HUES48 (cell line): ENCODE measurements around the gene EPC2.
"Not testable (repeated sequence)": the region's sequence is repeated elsewhere in the genome, so short reads cannot be mapped to it uniquely, and the experiment has no call there.

Experiments
- H3K27ac ChIP-seq: one replicate; pipeline ENCODE4 v1.7.0; 2013; ENCODE audit warnings: low read depth, low read length, inconsistent platforms
- H3K27me3 ChIP-seq: 2 replicates; pipeline ENCODE4 v1.6.1; 2013; ENCODE audit warnings: mild to moderate bottlenecking, low read length; ENCODE audit not compliant: control insufficient read depth, insufficient read depth
- H3K36me3 ChIP-seq: 2 replicates; pipeline ENCODE4 v1.6.1; 2013; ENCODE audit warnings: low read length; ENCODE audit not compliant: control insufficient read depth, insufficient read depth
- H3K4me1 ChIP-seq: 2 replicates; pipeline ENCODE4 v1.6.1; 2013; ENCODE audit warnings: mild to moderate bottlenecking, low read length; ENCODE audit not compliant: control insufficient read depth, insufficient read depth
- H3K4me3 ChIP-seq: 2 replicates; pipeline ENCODE4 v1.5.1; 2013; ENCODE audit warnings: mild to moderate bottlenecking, low read depth, low read length
- H3K9ac ChIP-seq: 2 replicates; pipeline ENCODE4 v1.6.1; 2013; ENCODE audit warnings: mild to moderate bottlenecking, low read depth, low read length, moderate library complexity
- H3K9me3 ChIP-seq: 2 replicates; pipeline ENCODE4 v1.6.1; 2013; ENCODE audit warnings: low read length; ENCODE audit not compliant: control insufficient read depth, insufficient read depth

Gene EPC2

DNA sequence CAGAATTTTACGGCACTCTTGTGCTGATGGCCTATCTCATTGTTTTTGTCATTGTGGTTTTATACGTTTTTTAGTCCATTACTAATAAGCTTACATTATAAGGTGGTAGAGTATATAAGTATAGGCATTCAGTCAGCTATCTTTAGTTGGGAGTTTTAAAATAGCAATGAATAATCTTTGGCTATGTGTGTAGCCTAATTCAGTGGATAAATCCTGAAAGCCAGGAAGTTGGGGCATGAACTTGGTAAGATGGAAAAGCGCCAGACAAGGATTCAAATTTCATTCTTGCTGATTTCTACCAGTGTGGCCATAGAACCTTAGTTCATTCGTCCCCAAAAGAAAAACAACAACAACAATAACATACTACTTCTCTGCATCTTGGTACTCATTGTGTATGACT lies 31.2 kb downstream of the EPC2 start:
- H3K4me3 ChIP-seq, result no peak overlapping the region
- peaks cover 26% of the 10 kb centered on the region for H3K4me1 ChIP-seq
- H3K27ac ChIP-seq, result no peak overlapping the region
- H3K27me3 ChIP-seq, result no peaks in the 10 kb centered on the region
- no peak overlapping the region for H3K9ac ChIP-seq
- H3K9me3 ChIP-seq, result no peaks in the 10 kb centered on the region
- H3K36me3 ChIP-seq, result no peaks in the 10 kb centered on the region

DNA sequence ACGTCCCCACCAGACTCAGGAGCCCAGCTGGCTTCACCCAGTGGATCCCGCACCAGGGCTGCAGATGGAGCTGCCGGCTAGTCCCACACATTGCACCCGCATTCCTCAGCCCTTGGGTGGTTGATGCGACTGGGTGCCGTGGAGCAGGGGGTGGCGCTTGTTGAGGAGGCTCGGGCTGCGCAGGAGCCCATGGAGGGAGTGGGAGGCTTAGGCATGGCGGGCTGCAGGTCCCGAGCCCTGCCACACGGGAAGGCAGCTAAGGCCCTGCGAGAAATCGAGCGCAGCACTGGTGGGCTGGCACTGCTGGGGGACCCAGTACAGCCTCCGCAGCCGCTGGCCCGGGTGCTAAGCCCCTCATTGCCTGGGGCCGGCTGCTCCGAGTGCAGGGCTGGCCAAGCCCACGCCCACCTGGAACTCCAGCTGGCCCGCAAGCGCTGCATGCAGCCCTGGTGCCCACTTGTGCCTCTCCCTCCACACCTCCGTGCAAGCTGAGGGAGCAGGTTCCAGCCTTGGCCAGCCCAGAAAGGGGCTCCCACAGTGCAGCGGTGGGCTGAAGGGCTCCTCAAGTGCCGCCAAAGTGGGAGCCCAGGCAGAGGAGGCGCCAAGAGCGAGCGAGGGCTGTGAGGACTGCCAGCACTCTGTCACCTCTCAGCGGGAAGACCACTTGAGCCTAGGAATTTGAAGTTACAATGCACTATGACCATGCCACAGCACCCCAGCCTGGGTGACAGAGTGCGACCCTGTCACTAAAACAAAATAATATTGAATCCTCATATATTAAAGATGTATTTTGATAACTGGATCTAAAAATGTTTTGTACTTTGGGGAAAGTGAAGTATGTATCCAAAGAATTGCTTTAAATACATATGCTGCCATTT lies 34.0 kb downstream of the EPC2 start:
- not testable (repeated sequence) for H3K27ac ChIP-seq, H3K36me3 ChIP-seq, H3K4me3 ChIP-seq, H3K27me3 ChIP-seq, H3K9ac ChIP-seq, H3K9me3 ChIP-seq
- peaks cover 26% of the 10 kb centered on the region for H3K4me1 ChIP-seq

DNA sequence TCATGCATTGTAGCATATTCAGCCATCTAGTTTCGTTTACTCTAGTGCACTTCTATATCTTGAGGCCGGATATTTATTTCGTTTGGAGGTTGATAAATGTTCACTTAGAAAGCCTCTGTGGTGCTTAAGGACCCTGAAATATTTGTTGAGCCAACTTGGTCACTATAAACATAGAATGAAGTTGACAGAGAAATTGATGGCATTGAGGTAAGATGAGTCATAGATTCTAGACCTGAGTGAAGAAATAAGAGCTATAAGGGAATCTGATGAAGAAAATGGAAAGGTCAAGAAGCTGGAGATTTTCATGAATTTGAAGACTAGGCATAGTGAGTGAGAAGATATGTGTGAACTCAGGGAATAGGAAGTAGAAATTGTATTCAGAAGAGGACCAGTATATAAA lies 35.9 kb downstream of the EPC2 start:
- Histone ChIP-seq H3K9ac (no peak overlapping the region), H3K27ac (no peak overlapping the region), H3K4me1 (peaks cover 12% of the 10 kb centered on the region), H3K27me3 (no peaks in the 10 kb centered on the region), H3K9me3 (no peaks in the 10 kb centered on the region), H3K4me3 (no peak overlapping the region), H3K36me3 (no peaks in the 10 kb centered on the region)

DNA sequence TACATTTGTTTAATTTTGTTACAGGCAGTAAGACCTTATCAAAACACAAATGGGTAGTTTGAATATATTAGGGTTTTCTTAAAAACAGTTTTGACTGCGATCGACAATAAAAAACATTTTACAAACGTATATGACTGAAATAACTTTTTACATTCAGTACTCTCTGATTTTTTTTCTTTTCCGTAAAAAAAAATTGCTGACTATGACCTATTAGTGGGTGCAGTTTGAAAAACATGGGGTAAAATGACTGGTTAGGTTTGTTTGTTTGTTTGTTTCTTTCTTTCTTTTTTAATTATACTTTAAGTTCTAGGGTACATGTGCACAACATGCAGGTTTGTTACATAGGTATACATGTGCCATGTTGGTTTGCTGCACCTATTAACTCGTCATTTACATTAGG lies 36.9 kb downstream of the EPC2 start:
- H3K4me3 ChIP-seq, result no peak overlapping the region
- H3K9me3 ChIP-seq, result no peaks in the 10 kb centered on the region
- H3K36me3 ChIP-seq, result no peaks in the 10 kb centered on the region
- H3K27me3 ChIP-seq, result no peaks in the 10 kb centered on the region
- H3K4me1 ChIP-seq, result peaks cover 3% of the 10 kb centered on the region; the same call in 1 of the 2 replicates
- no peak overlapping the region for H3K27ac ChIP-seq
- H3K9ac ChIP-seq, result no peak overlapping the region

DNA sequence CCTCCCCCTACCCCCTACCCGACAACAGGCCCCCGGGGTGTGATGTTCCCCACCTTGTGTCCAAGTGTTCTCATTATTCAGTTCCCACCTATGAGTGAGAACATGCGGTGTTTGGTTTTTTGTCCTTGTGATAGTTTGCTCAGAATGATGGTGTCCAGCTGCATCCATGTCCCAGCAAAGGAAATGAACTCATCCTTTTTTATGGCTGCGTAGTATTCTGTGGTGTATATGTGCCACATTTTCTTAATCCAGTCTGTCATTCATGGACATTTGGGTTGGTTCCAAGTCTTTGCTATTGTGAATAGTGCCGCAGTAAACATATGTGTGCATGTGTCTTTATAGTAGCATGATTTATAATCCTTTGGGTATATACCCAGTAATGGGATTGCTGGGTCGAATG lies 37.3 kb downstream of the EPC2 start:
- H3K4me3 ChIP-seq, H3K27me3 ChIP-seq, H3K27ac ChIP-seq, H3K9ac ChIP-seq, H3K9me3 ChIP-seq, H3K4me1 ChIP-seq, H3K36me3 ChIP-seq: not testable (repeated sequence)

DNA sequence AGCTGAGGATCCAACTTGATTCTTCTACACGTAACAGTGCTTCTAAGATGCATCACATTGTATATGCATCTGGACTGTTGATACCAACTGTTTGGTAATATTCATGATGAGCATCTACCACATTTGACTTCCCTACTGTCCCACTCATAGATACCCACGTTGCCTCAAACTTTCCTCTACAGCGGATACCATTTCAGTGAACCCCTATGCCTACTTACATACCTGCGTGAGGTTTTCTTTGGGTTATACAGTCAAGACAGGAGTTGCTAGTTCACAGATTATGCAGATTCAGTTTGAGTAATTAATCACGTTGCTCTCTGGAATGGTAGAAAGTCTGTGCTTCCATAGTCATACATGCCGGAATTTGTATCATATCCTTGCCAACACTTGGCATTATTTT lies 40.0 kb downstream of the EPC2 start:
- Histone ChIP-seq H3K4me1 (peaks cover 3% of the 10 kb centered on the region; the same call in 1 of the 2 replicates), H3K9me3 (no peaks in the 10 kb centered on the region)

DNA sequence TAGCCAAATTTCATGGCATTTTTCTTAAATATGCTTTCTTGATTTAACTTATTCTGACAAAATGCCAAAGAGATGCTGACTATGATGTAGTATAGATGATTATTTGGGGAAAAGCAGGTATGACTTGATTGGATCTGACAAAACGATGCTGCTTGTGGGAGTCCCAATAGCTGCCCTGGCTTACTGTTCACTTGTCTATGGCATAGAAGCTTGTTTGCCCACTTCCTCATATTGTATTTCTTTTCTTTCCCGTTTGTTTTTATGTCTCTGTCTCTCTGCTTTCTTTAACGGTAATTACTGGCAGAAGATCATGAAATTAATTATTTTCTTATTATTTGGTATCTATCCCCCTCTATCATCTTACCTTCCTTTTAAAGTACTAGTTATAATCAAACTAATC lies 43.0 kb downstream of the EPC2 start:
- no peak overlapping the region for H3K9ac ChIP-seq
- H3K27me3 ChIP-seq, result no peaks in the 10 kb centered on the region
- no peak overlapping the region for H3K27ac ChIP-seq
- peaks cover 15% of the 10 kb centered on the region for H3K36me3 ChIP-seq
- H3K4me3 ChIP-seq, result no peak overlapping the region
- no peaks in the 10 kb centered on the region for H3K9me3 ChIP-seq
- peaks cover 3% of the 10 kb centered on the region; the same call in 1 of the 2 replicates for H3K4me1 ChIP-seq

More for the DNA sequence above, 40.0 kb downstream of the EPC2 start:
- Histone ChIP-seq H3K36me3 (no peaks in the 10 kb centered on the region), H3K27me3 (no peaks in the 10 kb centered on the region), H3K9ac (no peak overlapping the region), H3K4me3 (no peak overlapping the region), H3K27ac (no peak overlapping the region)

DNA sequence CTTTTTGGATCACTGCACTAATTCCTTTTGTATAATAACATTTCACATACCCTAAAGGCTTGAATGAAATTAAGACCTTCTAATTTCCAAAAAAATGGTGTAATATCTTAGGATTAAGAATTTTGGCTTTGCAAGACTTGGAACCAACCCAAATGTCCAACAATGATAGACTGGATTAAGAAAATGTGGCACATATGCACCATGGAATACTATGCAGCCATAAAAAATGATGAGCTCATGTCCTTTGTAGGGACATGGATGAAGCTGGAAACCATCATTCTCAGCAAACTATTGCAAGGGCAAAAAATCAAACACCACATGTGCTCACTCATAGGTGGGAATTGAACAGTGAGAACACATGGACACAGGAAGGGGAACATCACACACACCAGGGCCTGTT lies 43.5 kb downstream of the EPC2 start:
- H3K4me3 ChIP-seq, H3K27me3 ChIP-seq, H3K9ac ChIP-seq, H3K9me3 ChIP-seq, H3K27ac ChIP-seq, H3K4me1 ChIP-seq: not testable (repeated sequence)
- peaks cover 15% of the 10 kb centered on the region for H3K36me3 ChIP-seq

DNA sequence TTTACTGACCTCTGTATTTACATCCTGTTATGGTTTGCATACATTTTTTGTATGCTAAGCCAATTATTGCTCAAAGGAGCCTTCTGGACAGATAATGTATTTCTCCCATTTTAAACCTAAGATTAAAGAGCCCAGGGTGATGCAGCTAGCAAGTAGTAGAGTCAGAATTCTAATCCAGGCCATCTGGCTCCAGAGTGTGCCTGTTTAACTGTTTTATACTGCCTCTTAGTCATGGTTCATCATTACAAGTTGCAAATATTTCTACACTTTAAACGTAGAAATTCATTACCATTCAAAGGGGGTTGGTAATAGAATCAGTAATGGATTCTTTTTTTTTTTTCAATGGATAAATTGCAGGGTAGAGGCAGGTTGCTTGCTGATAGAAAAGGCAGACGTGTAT lies 52.4 kb downstream of the EPC2 start:
- no peak overlapping the region for H3K27ac ChIP-seq
- H3K36me3 ChIP-seq, result peaks cover 15% of the 10 kb centered on the region
- peaks cover 21% of the 10 kb centered on the region for H3K9me3 ChIP-seq
- H3K4me3 ChIP-seq, result no peak overlapping the region
- H3K9ac ChIP-seq, result no peak overlapping the region
- no peaks in the 10 kb centered on the region for H3K4me1 ChIP-seq
- no peaks in the 10 kb centered on the region for H3K27me3 ChIP-seq

DNA sequence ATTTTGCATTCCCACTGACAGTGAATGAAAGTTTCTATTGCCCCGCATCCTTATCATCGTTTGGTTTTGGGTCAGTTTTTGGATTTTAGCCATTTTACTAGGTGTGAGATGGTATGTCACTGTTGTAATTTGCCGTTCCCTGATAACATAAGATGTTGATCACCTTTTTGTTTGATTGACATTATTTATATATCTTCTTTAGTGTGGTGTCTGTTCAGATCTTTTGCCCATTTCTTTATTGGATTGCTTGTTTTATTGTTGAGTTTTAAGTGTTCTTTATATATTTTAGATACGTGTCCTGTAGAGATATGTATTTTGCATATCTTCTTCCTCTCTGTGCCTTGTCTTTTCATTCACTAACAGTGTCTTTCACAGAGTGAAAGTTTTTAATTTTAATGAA lies 55.3 kb downstream of the EPC2 start:
- Histone ChIP-seq H3K4me3 (no peak overlapping the region), H3K9me3 (peaks cover 21% of the 10 kb centered on the region), H3K27ac (no peak overlapping the region), H3K27me3 (no peaks in the 10 kb centered on the region), H3K9ac (no peak overlapping the region), H3K36me3 (peaks cover 5% of the 10 kb centered on the region), H3K4me1 (no peaks in the 10 kb centered on the region)

DNA sequence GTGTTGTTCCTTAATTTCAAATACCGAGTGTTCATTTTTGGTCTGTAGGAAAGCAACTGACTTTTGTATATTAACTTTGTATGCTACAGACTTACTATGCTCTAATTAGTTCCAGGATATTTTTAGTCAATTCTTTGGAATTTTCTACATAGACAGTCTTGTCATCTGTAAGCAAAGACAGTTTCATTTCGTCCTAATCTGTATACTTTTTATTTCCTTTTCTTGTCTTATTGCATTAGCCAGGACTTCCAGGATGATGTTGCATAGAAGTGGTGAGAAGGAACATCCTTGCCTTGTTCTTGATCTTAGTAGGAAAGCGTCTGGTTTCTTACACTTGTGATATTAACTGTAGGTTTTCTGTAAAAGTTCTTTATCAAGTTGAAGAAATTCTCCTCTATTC lies 56.5 kb downstream of the EPC2 start:
- Histone ChIP-seq H3K9me3 (peaks cover 21% of the 10 kb centered on the region), H3K4me1 (no peaks in the 10 kb centered on the region), H3K36me3 (peaks cover 7% of the 10 kb centered on the region; the same call in 1 of the 2 replicates), H3K4me3 (no peak overlapping the region), H3K9ac (no peak overlapping the region), H3K27me3 (no peaks in the 10 kb centered on the region), H3K27ac (no peak overlapping the region)
